ENCODE results near the gene FOXRED2. TPM values are rescaled to one million over a fixed set of nuclear protein-coding genes. Genes with fewer than 3 reads are reported as not detected.

Gene FOXRED2
- total and polyA plus RNA-seq, 5 donors from 2014 or later: 0.44 to 1.5 (median 1.2) TPM

DNA sequence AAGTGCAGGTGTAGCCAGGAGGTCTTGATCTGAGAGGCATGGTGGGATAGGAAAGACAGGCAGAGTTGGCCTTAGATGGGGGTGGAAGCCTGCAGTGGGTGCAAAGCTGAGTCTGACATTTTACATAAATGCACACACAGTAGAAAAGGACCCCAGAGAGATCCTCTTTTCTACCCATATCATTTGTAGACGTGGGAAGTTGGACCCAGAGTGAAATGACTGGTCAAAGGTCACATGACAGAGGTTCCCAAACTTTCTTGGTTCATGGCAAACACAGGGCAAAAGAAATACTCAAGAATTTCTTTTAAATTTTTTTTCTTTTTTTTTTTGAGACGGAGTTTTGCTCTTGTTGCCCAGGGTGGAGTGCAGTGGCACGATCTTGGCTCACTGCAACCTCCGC lies 6.2 kb upstream of the FOXRED2 start:
- H3K4me1 ChIP-seq (ENCODE audit: control insufficient read depth, insufficient read depth, low read length, poor library complexity, severe bottlenecking): no peaks in the 10 kb centered on the region
- no peak overlapping the region for H3K27ac Mint-ChIP-seq

DNA sequence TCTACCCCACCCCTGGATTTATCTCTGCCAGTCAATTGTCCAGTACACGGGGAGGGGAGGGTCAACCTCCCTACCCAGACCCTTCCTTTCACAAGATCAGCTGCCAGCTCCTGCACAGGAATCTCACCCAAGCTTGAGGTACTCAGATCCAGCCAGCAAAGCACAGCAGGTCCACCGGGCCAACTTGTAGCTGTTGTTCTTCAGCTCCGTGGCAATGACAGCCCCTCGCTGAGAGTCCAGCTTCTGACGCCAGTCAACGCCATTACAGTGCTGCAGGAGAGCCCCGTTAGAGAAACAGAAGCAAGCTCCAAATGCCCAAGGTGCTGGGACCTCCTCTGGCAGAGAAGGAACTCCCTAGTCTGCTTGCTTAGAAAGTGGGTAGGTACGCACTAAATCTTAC lies 5.5 kb upstream of the FOXRED2 start:
- no peak for DNase-seq
- peaks cover 65% of the 10 kb centered on the region for H3K36me3 ChIP-seq (ENCODE audit: control insufficient read depth, insufficient read depth, low read length)
- peaks cover 56% of the 10 kb centered on the region for H3K36me3 Mint-ChIP-seq
- H3K9me3 Mint-ChIP-seq: peaks cover 0 to 1% (median 0%) of the 10 kb centered on the region in 7 donors
- no peak overlapping the region for H3K27ac ChIP-seq (ENCODE audit: insufficient read depth, low read length, poor library complexity, severe bottlenecking)
- no peak overlapping the region for H3K27ac Mint-ChIP-seq
- H3K27me3 Mint-ChIP-seq: no peaks in the 10 kb centered on the region
- no peak overlapping the region for H3K4me3 Mint-ChIP-seq
- H3K4me1 Mint-ChIP-seq: peaks cover 5 to 21% (median 7%) of the 10 kb centered on the region in 4 donors
- H3K9me3 ChIP-seq (ENCODE audit: control insufficient read depth in 2 of 2, low read length in 2 of 2): no peaks in the 10 kb centered on the region
- H3K4me1 ChIP-seq (ENCODE audit: control insufficient read depth, insufficient read depth, low read length, poor library complexity, severe bottlenecking): peaks cover 4% of the 10 kb centered on the region
- no peak overlapping the region for H3K4me3 ChIP-seq (ENCODE audit: low read depth, low read length)
- no peak for ATAC-seq (ENCODE audit: low read depth in 2 of 2)
- H3K27me3 ChIP-seq (ENCODE audit: control insufficient read depth, insufficient read depth, low read length): no peaks in the 10 kb centered on the region

More for the DNA sequence above, 6.2 kb upstream of the FOXRED2 start:
- Histone ChIP-seq H3K27me3 (ENCODE audit: control insufficient read depth, insufficient read depth, low read length) (no peaks in the 10 kb centered on the region), H3K9me3 (ENCODE audit: control insufficient read depth in 2 of 2, low read length in 2 of 2) (no peaks in the 10 kb centered on the region), H3K36me3 (ENCODE audit: control insufficient read depth, insufficient read depth, low read length) (peaks cover 72% of the 10 kb centered on the region), H3K27ac (ENCODE audit: insufficient read depth, low read length, poor library complexity, severe bottlenecking) (no peak overlapping the region), H3K4me3 (ENCODE audit: low read depth, low read length) (no peak overlapping the region)
- Mint-ChIP-seq H3K9me3 (peaks cover 0 to 1% (median 0%) of the 10 kb centered on the region in 7 donors), H3K27me3 (no peaks in the 10 kb centered on the region), H3K4me3 (no peak overlapping the region), H3K36me3 (peaks cover 57% of the 10 kb centered on the region), H3K4me1 (peaks cover 3 to 21% (median 5%) of the 10 kb centered on the region in 4 donors)
- ATAC-seq (ENCODE audit: low read depth in 2 of 2) (no peak), DNase-seq (no peak)

DNA sequence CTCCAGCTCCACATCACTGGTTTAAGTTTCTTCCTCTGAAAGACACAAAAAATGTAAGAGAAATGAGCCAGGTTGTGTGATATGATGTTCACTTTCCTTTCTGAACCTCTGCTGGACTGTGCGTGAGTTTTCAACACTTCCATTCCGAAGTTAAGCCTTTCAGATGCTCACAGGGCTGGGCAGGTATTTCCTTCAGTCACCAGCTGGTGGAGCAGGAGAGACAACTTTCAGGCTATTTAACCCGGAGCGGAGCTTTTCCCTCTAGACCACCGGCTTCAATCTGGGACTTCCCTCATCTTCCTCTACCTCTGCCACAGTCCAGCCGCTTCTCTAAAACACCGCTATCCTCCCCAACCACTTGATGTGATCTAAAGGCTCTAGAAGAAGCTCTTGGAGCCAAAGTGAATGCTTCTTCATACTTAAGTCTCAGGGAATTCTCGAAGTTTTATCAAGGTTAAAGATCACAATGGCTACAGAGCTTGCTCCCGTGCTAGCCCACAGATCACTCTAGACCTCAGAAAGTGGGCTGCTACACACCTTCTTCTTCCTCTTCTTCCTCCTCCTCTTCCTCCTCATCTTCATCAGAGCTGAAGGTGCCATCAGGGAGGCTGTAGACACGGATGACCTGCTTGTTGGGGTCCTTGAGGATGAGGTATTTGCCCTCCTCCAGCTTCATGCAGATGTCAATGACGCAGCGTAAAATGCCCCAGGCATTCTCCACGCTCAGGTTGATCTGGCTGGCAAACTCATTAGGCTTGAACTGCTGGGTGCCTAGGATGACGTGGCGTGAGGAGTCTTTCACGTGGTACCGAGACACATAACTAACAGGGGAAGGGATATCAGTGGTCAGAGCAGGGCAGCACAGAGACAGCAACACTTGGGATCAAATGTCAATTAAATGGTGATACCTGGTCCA lies 4.4 kb upstream of the FOXRED2 start:
- Histone ChIP-seq H3K27me3 (ENCODE audit: control insufficient read depth, insufficient read depth, low read length) (no peaks in the 10 kb centered on the region), H3K27ac (ENCODE audit: insufficient read depth, low read length, poor library complexity, severe bottlenecking) (no peak overlapping the region), H3K9me3 (ENCODE audit: control insufficient read depth in 2 of 2, low read length in 2 of 2) (no peaks in the 10 kb centered on the region), H3K4me1 (ENCODE audit: control insufficient read depth, insufficient read depth, low read length, poor library complexity, severe bottlenecking) (peaks cover 12% of the 10 kb centered on the region), H3K36me3 (ENCODE audit: control insufficient read depth, insufficient read depth, low read length) (peaks cover 54% of the 10 kb centered on the region), H3K4me3 (ENCODE audit: low read depth, low read length) (no peak overlapping the region)
- H3K4me3 Mint-ChIP-seq: peak overlapping the region in 1 of 4 donors; percentile 64
- H3K27ac Mint-ChIP-seq: peak overlapping the region; percentile 56 to 71 (median 63)
- DNase-seq: peak in 2 of 3 donors; percentile 28 to 48
- no peaks in the 10 kb centered on the region for H3K27me3 Mint-ChIP-seq
- H3K36me3 Mint-ChIP-seq: peaks cover 47% of the 10 kb centered on the region
- H3K4me1 Mint-ChIP-seq: peaks cover 5 to 21% (median 8%) of the 10 kb centered on the region in 4 donors
- no peak for ATAC-seq (ENCODE audit: low read depth in 2 of 2)
- peaks cover 0 to 1% (median 0%) of the 10 kb centered on the region in 7 donors for H3K9me3 Mint-ChIP-seq

DNA sequence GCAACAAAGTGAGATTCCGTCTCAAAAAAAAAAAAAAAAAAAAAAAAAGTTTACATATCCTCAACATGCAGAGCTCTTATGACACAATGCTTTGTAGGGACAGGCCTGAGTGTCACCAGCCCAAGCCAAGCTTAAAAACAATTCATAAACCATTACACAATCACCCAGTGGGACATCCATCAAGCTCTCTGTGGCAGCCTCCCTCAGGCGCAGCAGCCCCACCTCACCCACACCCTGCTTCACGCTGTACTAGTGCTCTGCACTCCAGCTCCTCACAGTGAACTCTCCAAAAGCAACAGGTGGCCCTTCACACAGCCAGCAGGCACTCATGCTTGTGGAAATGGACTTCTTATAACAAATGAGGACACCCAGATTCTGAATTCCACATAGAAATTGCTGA lies 3.5 kb upstream of the FOXRED2 start:
- Mint-ChIP-seq H3K36me3 (peaks cover 39% of the 10 kb centered on the region), H3K27me3 (no peaks in the 10 kb centered on the region), H3K9me3 (peaks cover 0 to 1% (median 0%) of the 10 kb centered on the region in 7 donors), H3K4me3 (peak overlapping the region in 1 of 4 donors; percentile 23), H3K27ac (no peak overlapping the region), H3K4me1 (peaks cover 5 to 21% (median 8%) of the 10 kb centered on the region in 4 donors)
- ATAC-seq (ENCODE audit: low read depth in 2 of 2): no peak
- Histone ChIP-seq H3K27me3 (ENCODE audit: control insufficient read depth, insufficient read depth, low read length) (no peaks in the 10 kb centered on the region), H3K9me3 (ENCODE audit: control insufficient read depth in 2 of 2, low read length in 2 of 2) (no peaks in the 10 kb centered on the region), H3K36me3 (ENCODE audit: control insufficient read depth, insufficient read depth, low read length) (peaks cover 46% of the 10 kb centered on the region), H3K4me3 (ENCODE audit: low read depth, low read length) (no peak overlapping the region), H3K4me1 (ENCODE audit: control insufficient read depth, insufficient read depth, low read length, poor library complexity, severe bottlenecking) (peaks cover 12% of the 10 kb centered on the region), H3K27ac (ENCODE audit: insufficient read depth, low read length, poor library complexity, severe bottlenecking) (no peak overlapping the region)
- DNase-seq: no peak

DNA sequence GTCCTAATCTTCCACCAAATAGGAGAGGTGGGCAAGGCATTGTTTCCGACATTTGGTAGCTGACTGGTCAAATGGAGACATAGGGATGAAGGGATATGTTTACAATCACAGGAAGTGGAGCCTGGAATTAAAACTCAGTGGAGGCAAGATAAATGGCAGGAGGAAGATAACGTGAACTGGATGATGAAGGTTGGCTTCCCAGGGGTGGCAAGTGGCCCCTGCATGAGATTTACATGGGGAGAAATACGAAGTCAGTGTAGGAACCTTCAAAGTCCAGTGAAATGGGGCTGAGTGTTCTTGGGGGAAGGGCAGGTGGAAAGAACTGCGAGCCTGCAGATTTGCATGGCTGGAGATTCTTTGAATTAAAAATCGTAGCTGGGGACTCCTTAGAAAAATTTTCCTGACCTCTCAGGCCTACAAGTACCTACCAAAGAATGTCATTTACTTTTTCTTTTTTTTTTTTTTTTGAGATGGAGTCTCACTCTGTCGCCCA lies 724 bp upstream of the FOXRED2 start:
- Mint-ChIP-seq H3K4me1 (peaks cover 1 to 21% (median 8%) of the 10 kb centered on the region in 4 donors), H3K4me3 (peak overlapping the region in 2 of 4 donors; percentile 6 to 69), H3K27ac (peak overlapping the region in 1 of 3 donors; percentile 64), H3K27me3 (no peaks in the 10 kb centered on the region), H3K9me3 (no peaks in the 10 kb centered on the region), H3K36me3 (peaks cover 17% of the 10 kb centered on the region)
- no peak for ATAC-seq (ENCODE audit: low read depth in 2 of 2)
- no peak for DNase-seq
- Histone ChIP-seq H3K9me3 (ENCODE audit: control insufficient read depth in 2 of 2, low read length in 2 of 2) (no peaks in the 10 kb centered on the region), H3K27ac (ENCODE audit: insufficient read depth, low read length, poor library complexity, severe bottlenecking) (no peak overlapping the region), H3K4me3 (ENCODE audit: low read depth, low read length) (peak overlapping the region; percentile 76), H3K27me3 (ENCODE audit: control insufficient read depth, insufficient read depth, low read length) (no peaks in the 10 kb centered on the region), H3K36me3 (ENCODE audit: control insufficient read depth, insufficient read depth, low read length) (peaks cover 22% of the 10 kb centered on the region), H3K4me1 (ENCODE audit: control insufficient read depth, insufficient read depth, low read length, poor library complexity, severe bottlenecking) (peaks cover 12% of the 10 kb centered on the region)

DNA sequence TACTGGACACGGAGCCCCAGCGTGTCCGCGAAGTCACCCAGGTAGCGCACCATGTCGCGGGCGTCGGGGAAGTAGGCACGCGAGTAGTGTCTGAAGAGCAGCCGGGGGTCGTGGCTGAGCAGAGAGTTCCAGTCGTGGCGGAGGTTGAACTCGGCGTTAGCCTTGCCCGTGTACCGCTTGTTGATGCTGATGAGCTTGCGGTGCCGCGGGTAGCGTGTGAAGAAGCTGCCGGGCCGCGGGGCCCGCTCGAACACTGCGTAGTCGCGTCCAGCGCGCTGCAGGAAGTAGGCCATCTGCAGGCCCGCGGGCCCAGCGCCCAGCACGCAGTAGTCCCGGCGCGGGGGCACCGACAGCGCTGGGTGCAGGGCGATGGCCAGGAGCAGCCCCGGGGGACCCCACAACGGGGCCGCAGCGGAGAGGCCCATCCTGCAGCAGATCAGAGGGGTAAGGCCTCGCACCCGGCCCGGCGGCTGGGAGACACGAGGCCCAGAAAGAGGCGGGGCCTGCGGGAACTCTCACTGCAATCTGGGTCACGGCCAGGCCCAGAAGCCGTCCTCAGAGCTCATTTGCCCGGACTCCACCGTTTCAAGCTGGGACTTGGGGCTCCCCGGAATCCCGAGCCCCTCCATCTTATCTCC lies 723 bp downstream of the FOXRED2 start:
- ATAC-seq (ENCODE audit: low read depth in 2 of 2) (no peak), DNase-seq (no peak)
- Mint-ChIP-seq H3K4me1 (peaks cover 0 to 16% (median 6%) of the 10 kb centered on the region in 4 donors), H3K9me3 (no peaks in the 10 kb centered on the region), H3K27ac (peak overlapping the region in 1 of 3 donors; percentile 65), H3K4me3 (peak overlapping the region in 2 of 4 donors; percentile 72 to 79), H3K36me3 (peaks cover 6% of the 10 kb centered on the region), H3K27me3 (no peaks in the 10 kb centered on the region)
- Histone ChIP-seq H3K27ac (ENCODE audit: insufficient read depth, low read length, poor library complexity, severe bottlenecking) (no peak overlapping the region), H3K9me3 (ENCODE audit: control insufficient read depth in 2 of 2, low read length in 2 of 2) (no peaks in the 10 kb centered on the region), H3K4me3 (ENCODE audit: low read depth, low read length) (no peak overlapping the region), H3K36me3 (ENCODE audit: control insufficient read depth, insufficient read depth, low read length) (peaks cover 9% of the 10 kb centered on the region), H3K27me3 (ENCODE audit: control insufficient read depth, insufficient read depth, low read length) (no peaks in the 10 kb centered on the region), H3K4me1 (ENCODE audit: control insufficient read depth, insufficient read depth, low read length, poor library complexity, severe bottlenecking) (peaks cover 12% of the 10 kb centered on the region)

DNA sequence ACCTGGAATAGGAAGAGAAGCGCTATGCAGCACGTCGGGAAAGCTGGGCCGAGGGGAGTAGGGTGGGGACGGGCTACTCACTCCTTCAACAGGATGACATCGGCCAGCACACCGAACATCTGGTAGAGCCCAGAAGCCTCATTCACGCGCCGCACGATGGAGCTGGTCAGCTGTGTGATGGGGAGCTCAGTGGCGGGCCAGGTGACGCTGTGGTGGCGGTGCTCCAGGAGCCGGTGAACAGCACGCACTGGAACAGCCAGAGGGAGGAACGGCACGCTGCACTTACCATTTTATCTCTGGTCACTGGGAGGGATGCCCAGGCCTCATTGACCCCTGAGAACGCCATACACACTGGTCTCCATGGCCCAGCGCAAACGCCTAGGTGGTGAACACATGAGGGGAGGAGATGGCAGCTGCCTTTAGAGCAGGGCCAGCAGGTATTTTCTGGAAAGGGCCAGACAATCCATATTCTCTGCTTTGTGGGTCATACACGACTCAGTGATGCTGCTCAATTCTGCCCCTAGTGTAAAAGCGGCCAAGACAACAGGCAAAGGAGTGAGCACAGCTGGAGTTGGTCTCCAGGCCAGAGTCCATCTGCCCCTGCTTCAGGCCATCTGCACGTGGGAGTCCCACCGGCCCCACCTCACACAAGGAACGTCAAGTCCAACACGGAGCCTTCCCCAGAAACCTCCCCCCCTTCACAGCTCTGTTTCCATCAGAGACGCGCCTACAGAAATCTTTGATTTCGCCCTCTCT lies 8.8 kb downstream of the FOXRED2 start:
- Histone ChIP-seq H3K36me3 (ENCODE audit: control insufficient read depth, insufficient read depth, low read length) (no peaks in the 10 kb centered on the region), H3K27me3 (ENCODE audit: control insufficient read depth, insufficient read depth, low read length) (no peaks in the 10 kb centered on the region), H3K4me3 (ENCODE audit: low read depth, low read length) (no peak overlapping the region), H3K4me1 (ENCODE audit: control insufficient read depth, insufficient read depth, low read length, poor library complexity, severe bottlenecking) (no peaks in the 10 kb centered on the region), H3K9me3 (ENCODE audit: control insufficient read depth in 2 of 2, low read length in 2 of 2) (no peaks in the 10 kb centered on the region), H3K27ac (ENCODE audit: insufficient read depth, low read length, poor library complexity, severe bottlenecking) (no peak overlapping the region)
- DNase-seq (no peak), ATAC-seq (ENCODE audit: low read depth in 2 of 2) (no peak)
- no peak overlapping the region for H3K4me3 Mint-ChIP-seq
- no peaks in the 10 kb centered on the region for H3K4me1 Mint-ChIP-seq
- no peaks in the 10 kb centered on the region for H3K27me3 Mint-ChIP-seq
- peaks cover 16% of the 10 kb centered on the region for H3K36me3 Mint-ChIP-seq
- no peaks in the 10 kb centered on the region for H3K9me3 Mint-ChIP-seq
- no peak overlapping the region for H3K27ac Mint-ChIP-seq

Measured in CD4-positive, CD25-positive, alpha-beta regulatory T cell (primary cell).